Measurements from ENCODE around the gene APOD. TPM values are rescaled to one million over a fixed set of nuclear protein-coding genes. Genes with fewer than 3 reads are reported as not detected.
"Not testable (repeated sequence)": the region's sequence is repeated elsewhere in the genome, so short reads cannot be mapped to it uniquely, and the experiment has no call there.

Gene APOD
- total RNA-seq, 1 donor from 2014 or later = 92.5 TPM

GRCh38 chr3:195595785-195596531, 12.2 kb upstream of the APOD start:
- peak overlapping the region; percentile 82 for H3K27ac ChIP-seq (replicated peaks)
- intact Hi-C loops (cut with micrococcal nuclease) = no loop called here
- no peak for DNase-seq
- peaks cover 33% of the 10 kb centered on the region for H3K4me1 ChIP-seq
- no peak for TF ChIP-seq CTCF (IDR thresholded peaks at IDR 0.05; ENCODE audit: borderline replicate concordance)
- H3K27me3 ChIP-seq (ENCODE audit: low read depth) = no peaks in the 10 kb centered on the region
- no peak overlapping the region for H3K4me3 ChIP-seq
- H3K36me3 ChIP-seq = no peaks in the 10 kb centered on the region
- H3K9me3 ChIP-seq (replicated peaks) = no peaks in the 10 kb centered on the region

- H3K27ac ChIP-seq (replicated peaks) = peak overlapping the region; percentile 62
- no peak for DNase-seq
- intact Hi-C loops (cut with micrococcal nuclease) = no loop called here
- peaks cover 7% of the 10 kb centered on the region for H3K27me3 ChIP-seq (ENCODE audit: low read depth)
- no peak for TF ChIP-seq CTCF (IDR thresholded peaks at IDR 0.05; ENCODE audit: borderline replicate concordance)
- H3K9me3 ChIP-seq (replicated peaks) = peaks cover 18% of the 10 kb centered on the region
- H3K36me3 ChIP-seq = no peaks in the 10 kb centered on the region
- H3K4me1 ChIP-seq = peaks cover 16% of the 10 kb centered on the region
- no peak overlapping the region for H3K4me3 ChIP-seq
Observed at GRCh38 chr3:195591852-195592251, 8.1 kb upstream of the APOD start.

GRCh38 chr3:195591220-195591619, 7.5 kb upstream of the APOD start:
- peak overlapping the region; percentile 62 for H3K27ac ChIP-seq (replicated peaks)
- intact Hi-C loops (cut with micrococcal nuclease) = no loop called here

GRCh38 chr3:195590381-195590780, 6.6 kb upstream of the APOD start:
- DNase-seq; H3K4me1 ChIP-seq; H3K4me3 ChIP-seq; H3K27me3 ChIP-seq (ENCODE audit: low read depth); H3K27ac ChIP-seq (replicated peaks); H3K36me3 ChIP-seq; intact Hi-C loops (cut with micrococcal nuclease): not testable (repeated sequence)
- peaks cover 18% of the 10 kb centered on the region for H3K9me3 ChIP-seq (replicated peaks)

More at GRCh38 chr3:195591220-195591619, 7.5 kb upstream of the APOD start:
- DNase-seq = no peak
- TF ChIP-seq CTCF (IDR thresholded peaks at IDR 0.05; ENCODE audit: borderline replicate concordance) = no peak
- H3K4me1 ChIP-seq = peaks cover 10% of the 10 kb centered on the region
- H3K4me3 ChIP-seq = no peak overlapping the region
- H3K36me3 ChIP-seq = no peaks in the 10 kb centered on the region
- peaks cover 18% of the 10 kb centered on the region for H3K9me3 ChIP-seq (replicated peaks)
- peaks cover 7% of the 10 kb centered on the region for H3K27me3 ChIP-seq (ENCODE audit: low read depth)

GRCh38 chr3:195589796-195590195, 6.1 kb upstream of the APOD start:
- H3K27me3 ChIP-seq (ENCODE audit: low read depth); intact Hi-C loops (cut with micrococcal nuclease); H3K36me3 ChIP-seq; DNase-seq; H3K27ac ChIP-seq (replicated peaks); H3K4me3 ChIP-seq: not testable (repeated sequence)
- Histone ChIP-seq H3K9me3 (replicated peaks) (peaks cover 18% of the 10 kb centered on the region), H3K4me1 (peaks cover 10% of the 10 kb centered on the region)

GRCh38 chr3:195587824-195588223, 4.1 kb upstream of the APOD start:
- DNase-seq = no peak
- H3K27ac ChIP-seq (replicated peaks) = no peak overlapping the region
- peaks cover 18% of the 10 kb centered on the region for H3K9me3 ChIP-seq (replicated peaks)
- H3K4me3 ChIP-seq = no peak overlapping the region
- intact Hi-C loops (cut with micrococcal nuclease) = no loop called here
- TF ChIP-seq CTCF (IDR thresholded peaks at IDR 0.05; ENCODE audit: borderline replicate concordance) = no peak
- peaks cover 7% of the 10 kb centered on the region for H3K27me3 ChIP-seq (ENCODE audit: low read depth)
- no peaks in the 10 kb centered on the region for H3K36me3 ChIP-seq
- peaks cover 16% of the 10 kb centered on the region for H3K4me1 ChIP-seq

All from left ventricle myocardium inferior (tissue), 1 donor.